ENCODE results near the gene TULP1. TPM values are rescaled to one million over a fixed set of nuclear protein-coding genes. Genes with fewer than 3 reads are reported as not detected.
A peak's percentile ranks its signal among the peaks of the same experiment; 100 is the strongest.

TULP1 gene
- total and polyA plus RNA-seq, 2 of the 13 experiments (the other 11 are each of a cell fraction or from before 2014, with no cell fraction given): not detected

- peak; percentile 60; the same call in 1 of the 2 replicates for TF ChIP-seq RFXAP (CRISPR knock-in tag; IDR thresholded peaks at IDR 0.05; ENCODE audit: borderline replicate concordance)
- TF ChIP-seq ZNF589 (CRISPR knock-in tag; conservative IDR thresholded peaks at IDR 0.05): no peak
- no peak for TF ChIP-seq SMAD3 (CRISPR knock-in tag; IDR thresholded peaks at IDR 0.05)
- no peak for TF ChIP-seq ZNF746 (CRISPR knock-in tag; IDR thresholded peaks at IDR 0.05)
- peak; percentile 52 for TF ChIP-seq THAP7 (CRISPR knock-in tag; IDR thresholded peaks at IDR 0.05)
- TF ChIP-seq ZNF672 (CRISPR knock-in tag; IDR thresholded peaks at IDR 0.05): no peak
- no peak for TF ChIP-seq ZBTB7B (CRISPR knock-in tag; IDR thresholded peaks at IDR 0.05)
- TF ChIP-seq ZNF563 (CRISPR knock-in tag; IDR thresholded peaks at IDR 0.05): peak; percentile 72
- TF ChIP-seq ATF7-NPFF (CRISPR knock-in tag; IDR thresholded peaks at IDR 0.05; ENCODE audit: low read depth): peak; percentile 95
- TF ChIP-seq ZNF83 (CRISPR knock-in tag; IDR thresholded peaks at IDR 0.05; ENCODE audit: borderline replicate concordance): peak; percentile 57; the same call in 1 of the 2 replicates
- TF ChIP-seq ATF2 (CRISPR knock-in tag; IDR thresholded peaks at IDR 0.05): peak; percentile 44; the same call in 1 of the 2 replicates
- no peak for TF ChIP-seq GATA4 (IDR thresholded peaks at IDR 0.05; ENCODE audit: borderline replicate concordance, low read depth)
- TF ChIP-seq ARID5B (CRISPR knock-in tag; IDR thresholded peaks at IDR 0.05): peak; percentile 75
- peak; percentile 27; the same call in 1 of the 2 replicates for TF ChIP-seq ZSCAN22 (CRISPR knock-in tag; IDR thresholded peaks at IDR 0.05)
- no peak for TF ChIP-seq FOXK2 (IDR thresholded peaks at IDR 0.05)
- peak; percentile 62 for TF ChIP-seq RAD21 (CRISPR knock-in tag; IDR thresholded peaks at IDR 0.05)
- 0 out of 2 replicates have a peak, but pooled peaks have one; percentile 44 for TF ChIP-seq ZNF790 (CRISPR knock-in tag; IDR thresholded peaks at IDR 0.05; ENCODE audit: borderline replicate concordance)
- TF ChIP-seq TFDP1 (CRISPR knock-in tag; IDR thresholded peaks at IDR 0.05; ENCODE audit: borderline replicate concordance): peak; percentile 98
- peak; percentile 93 for TF ChIP-seq IRX3 (CRISPR knock-in tag; IDR thresholded peaks at IDR 0.05; ENCODE audit: borderline replicate concordance, low read depth)
- TF ChIP-seq ZNF362 (CRISPR knock-in tag; IDR thresholded peaks at IDR 0.05; ENCODE audit: borderline replicate concordance): no peak
- TF ChIP-seq EHMT2 (IDR thresholded peaks at IDR 0.05; ENCODE audit: borderline replicate concordance, low read depth, low read length): no peak
Observed at GRCh38 chr6:35452183-35453090, 60.3 kb downstream of the TULP1 start, which contains the start of gene FANCE (continued).
